Lower leg skin (tissue), 3 donors: ENCODE measurements around the gene EGLN2.

Experiments
- POLR2A ChIP-seq, 2 donors: fragments of 450-650 bp; IDR thresholded peaks; one replicate each; pipeline ENCODE4 v1.6.1; 2016 to 2017; ENCODE audit warnings: antibody characterized with exemption in 2 of 2, mild to moderate bottlenecking in 1 of 2, moderate library complexity in 1 of 2
- TF ChIP-seq, protein P1 (sequence below), 3 donors: fragments of 450-650 bp; IDR thresholded peaks; one replicate each; pipeline ENCODE4 v1.5.1; 2016; ENCODE audit warnings: antibody characterized with exemption in 3 of 3, mild to moderate bottlenecking in 3 of 3, moderate library complexity in 2 of 3

DNA sequence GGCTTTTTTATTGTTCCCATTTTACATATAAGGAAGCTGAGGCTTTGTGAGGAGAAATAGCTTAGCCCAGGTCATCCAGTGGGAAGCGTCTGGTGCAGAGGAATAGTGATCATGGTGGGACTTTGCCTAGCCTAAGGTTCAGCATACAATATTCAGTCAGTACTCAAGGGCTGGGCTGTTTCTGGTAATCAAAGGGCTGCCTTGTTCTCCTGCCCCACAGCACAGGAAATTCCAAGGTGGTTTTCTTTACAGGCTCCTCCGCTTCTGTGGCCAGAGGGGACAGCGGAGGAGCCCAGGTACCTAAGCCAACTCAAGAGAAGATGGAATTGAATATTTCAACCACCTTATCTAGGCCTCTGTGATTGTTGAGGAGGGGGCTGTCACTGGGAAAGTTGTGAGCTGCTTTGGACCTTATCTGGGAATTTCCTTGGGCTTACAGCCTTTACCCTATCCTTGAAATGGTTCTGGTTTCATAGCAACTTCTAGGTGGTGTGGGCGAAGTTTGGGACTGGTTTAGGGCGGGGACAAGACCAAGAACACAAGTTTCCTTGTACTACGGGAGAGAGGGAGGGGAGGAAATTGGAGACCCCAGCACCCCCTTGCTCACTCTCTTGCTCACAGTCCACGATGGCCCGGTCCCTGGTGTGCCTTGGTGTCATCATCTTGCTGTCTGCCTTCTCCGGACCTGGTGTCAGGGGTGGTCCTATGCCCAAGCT, 23.9 kb upstream of the EGLN2 start, which contains the start of gene MIA:
- TF ChIP-seq, protein P1, sequence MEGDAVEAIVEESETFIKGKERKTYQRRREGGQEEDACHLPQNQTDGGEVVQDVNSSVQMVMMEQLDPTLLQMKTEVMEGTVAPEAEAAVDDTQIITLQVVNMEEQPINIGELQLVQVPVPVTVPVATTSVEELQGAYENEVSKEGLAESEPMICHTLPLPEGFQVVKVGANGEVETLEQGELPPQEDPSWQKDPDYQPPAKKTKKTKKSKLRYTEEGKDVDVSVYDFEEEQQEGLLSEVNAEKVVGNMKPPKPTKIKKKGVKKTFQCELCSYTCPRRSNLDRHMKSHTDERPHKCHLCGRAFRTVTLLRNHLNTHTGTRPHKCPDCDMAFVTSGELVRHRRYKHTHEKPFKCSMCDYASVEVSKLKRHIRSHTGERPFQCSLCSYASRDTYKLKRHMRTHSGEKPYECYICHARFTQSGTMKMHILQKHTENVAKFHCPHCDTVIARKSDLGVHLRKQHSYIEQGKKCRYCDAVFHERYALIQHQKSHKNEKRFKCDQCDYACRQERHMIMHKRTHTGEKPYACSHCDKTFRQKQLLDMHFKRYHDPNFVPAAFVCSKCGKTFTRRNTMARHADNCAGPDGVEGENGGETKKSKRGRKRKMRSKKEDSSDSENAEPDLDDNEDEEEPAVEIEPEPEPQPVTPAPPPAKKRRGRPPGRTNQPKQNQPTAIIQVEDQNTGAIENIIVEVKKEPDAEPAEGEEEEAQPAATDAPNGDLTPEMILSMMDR (IDR thresholded peaks at IDR 0.05), result no peak
- no peak for TF ChIP-seq POLR2A (IDR thresholded peaks at IDR 0.05)
